ENCODE data around the gene TRPM5.

GRCh38 chr11:2402106-2402505 is 42.2 kb downstream of the TRPM5 start:
- no peak for TF ChIP-seq CTCF (IDR thresholded peaks at IDR 0.05; ENCODE audit: low read length)
- no peak for TF ChIP-seq EZH2 (optimal IDR thresholded peaks at IDR 0.05; ENCODE audit: low read depth, low read length)

All from MM.1S (cell line).